Measurements from ENCODE around the gene SPANXN3.
"Not testable (repeated sequence)": the region's sequence is repeated elsewhere in the genome, so short reads cannot be mapped to it uniquely, and the experiment has no call there.

The SPANXN3 gene, protein sequence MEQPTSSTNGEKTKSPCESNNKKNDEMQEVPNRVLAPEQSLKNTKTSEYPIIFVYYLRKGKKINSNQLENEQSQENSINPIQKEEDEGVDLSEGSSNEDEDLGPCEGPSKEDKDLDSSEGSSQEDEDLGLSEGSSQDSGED

DNA sequence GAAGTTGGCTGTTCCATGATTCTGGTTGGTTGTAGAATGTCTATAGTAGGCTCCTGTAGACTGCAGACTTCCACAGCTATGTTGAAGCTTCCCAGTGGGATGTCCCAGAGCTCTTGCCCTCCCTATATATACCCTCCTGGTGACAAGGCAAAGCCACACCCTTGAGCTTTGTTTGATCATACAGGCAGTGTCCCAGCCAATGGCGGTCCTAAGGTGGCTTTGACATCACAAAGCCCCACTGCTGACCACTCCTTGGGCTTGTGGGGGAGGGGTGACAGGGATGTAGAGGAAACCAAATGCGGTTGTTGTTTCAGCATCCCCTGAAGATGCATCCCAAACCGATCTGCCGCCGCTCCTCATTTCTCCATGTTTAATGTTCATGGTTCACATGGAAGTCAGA, at the start of gene SPANXN3:
Gene SPANXN3, minus strand, starts transcription at position 101 of the 400 bp plus-strand sequence. Its CDS starts 84 bp downstream, at position 17.
- not testable (repeated sequence) for DNase-seq

DNA sequence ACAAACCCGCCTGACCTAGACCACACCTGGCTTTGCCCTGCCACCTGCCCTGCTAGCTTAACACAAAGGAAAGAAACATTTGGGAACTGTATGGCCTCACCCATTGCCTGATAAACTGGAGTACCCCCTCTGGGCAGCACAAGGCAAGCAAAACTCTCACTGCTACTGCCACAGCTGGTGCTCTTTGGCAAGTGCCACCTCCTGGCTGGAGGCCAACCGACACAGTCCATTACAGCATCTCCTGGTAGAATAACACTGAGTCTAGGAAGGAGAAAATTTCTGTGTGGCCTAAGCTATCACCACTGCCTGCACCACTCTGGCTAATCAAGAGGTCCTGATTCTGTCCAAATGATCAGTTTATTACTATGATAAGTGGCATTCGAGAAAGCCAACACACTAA, 18.9 kb upstream of the SPANXN3 start:
- no peak for DNase-seq

DNA sequence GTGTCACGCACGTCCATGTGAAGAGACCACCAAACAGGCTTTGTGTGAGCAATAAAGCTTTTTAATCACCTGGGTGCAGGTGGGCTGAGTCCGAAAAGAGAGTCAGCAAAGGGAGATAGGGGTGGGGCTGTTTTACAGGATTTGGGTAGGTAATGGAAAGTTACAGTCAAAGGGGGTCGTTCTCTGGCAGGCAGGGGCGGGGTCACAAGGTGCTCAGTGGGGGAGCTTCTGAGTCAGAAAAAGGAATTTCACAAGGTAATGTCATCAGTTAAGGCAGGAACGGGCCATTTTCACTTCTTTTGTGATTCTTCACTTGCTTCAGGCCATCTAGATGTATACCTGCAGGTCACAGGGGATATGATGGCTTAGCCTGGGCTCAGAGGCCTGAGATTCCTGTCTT, 15.1 kb downstream of the SPANXN3 start:
- DNase-seq: not testable (repeated sequence)

DNA sequence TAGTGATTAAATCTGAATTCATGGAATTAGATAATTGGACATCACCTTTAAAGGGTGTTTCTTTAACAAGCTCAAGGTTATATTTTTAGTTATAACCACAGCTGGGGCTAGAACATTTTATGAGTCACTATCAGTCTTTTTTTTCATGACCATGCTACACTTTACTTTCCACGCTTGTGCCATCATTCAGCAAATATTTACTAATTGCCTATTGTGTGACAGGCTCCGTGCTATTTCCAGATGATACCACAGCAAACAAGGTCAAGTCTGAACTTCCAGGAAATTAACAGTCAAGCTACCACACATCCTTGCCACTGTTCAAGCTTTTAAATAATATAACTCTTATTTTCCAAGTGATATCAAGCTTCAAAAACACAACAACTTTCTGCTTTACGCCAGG, 16.5 kb downstream of the SPANXN3 start:
- DNase-seq: no peak

DNA sequence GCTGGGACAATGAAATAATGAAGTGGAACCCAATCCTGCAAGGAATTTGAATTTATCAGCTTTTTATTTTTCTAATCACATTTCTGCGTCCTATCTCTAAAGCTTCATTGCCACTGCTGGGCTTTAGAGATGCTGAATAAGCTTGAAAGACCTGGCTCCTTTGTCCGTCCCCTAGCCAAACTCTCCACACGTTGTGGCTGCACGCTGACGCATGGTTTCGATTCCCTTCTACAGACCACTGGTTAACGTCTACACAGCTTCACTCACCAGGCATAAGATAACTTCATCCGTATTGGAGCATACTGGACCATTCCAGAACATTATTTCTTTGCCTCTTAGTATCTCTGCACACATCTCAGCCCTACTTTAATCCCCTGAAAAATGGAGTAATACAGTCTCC, 31.2 kb downstream of the SPANXN3 start:
- DNase-seq: no peak

DNA sequence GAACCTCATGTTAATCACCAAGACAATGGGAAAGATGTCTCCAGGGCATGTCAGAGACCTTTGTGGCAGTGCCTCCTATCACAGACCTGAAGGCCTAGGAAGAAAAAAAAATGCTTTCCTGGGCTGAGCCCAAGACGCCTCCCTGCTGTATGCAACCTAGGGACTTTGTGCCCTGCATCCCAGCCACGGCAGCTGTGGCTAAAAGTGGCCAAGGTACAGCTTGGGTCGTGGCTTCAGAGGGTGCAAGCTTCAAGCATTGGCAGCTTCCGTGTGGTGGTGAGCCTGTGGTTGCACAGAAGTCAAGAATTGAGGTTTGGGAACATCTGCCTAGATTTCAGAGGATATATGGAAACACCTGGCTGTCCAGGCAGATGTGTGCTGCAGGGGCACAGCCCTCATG, 40.5 kb downstream of the SPANXN3 start:
- DNase-seq: no peak

DNA sequence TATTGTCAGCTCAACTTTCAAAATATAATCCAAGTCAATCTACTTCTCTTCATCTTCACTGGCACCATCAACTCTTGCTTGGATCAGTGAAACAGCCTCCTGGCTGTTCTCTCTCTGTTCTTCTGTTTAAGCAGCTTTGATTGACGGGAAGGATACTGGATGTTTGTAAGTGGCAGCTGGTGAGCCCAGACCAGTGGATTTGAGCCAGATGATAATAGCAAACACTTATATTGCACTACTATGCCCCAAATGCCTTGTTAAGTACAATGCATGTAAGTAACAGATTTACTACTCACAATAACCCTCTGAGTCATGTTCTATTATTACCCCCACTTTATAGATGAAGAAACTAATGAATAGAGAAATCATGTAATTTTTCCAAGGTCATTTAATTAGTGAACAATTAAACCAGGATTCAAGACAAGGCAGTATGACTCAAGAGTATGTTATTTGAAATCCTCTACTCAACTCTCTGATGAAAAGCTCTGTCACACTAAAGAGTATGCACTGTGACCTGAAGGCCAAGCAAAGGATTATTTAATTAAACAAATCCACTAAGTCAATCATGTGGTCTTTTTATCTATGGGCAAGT, 44.8 kb downstream of the SPANXN3 start:
- DNase-seq: no peak

DNA sequence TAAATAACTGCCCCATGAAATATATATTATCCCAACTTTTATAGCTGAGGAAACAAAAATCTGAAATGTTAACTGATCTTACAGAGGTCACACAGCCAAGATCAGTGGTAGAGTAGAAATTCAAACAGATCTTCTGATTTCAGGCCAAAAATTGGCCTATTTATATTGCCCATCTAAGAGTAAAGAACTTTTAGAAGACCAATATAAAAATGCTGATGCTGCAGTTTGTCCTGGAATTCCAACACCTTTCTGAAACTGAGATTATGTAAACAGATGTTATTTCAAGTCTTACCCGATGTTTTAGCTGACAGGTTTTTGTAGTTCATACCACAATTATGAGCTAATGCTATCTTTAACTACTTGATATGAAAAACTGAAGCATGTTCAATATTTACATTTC, 51.1 kb downstream of the SPANXN3 start:
- no peak for DNase-seq

DNA sequence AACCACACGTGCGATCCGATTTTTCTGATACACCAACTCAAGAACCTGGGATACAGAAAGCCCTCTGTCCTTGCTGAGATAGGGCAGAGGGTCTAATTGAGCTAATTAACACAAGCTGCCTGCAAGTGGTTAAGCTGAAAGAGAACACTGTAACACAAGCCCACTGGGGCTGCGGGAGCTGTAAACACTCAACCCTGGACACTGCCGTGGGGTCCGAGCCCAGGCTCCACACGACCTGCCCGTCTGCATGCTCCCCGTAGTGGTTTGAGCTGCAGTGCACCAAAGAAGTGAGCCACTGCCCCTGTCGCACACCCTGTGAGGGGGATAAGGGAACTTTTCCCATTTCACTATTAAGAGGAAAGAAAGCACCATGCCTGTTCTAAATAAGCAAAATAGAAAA, 54.6 kb downstream of the SPANXN3 start:
- no peak for DNase-seq

DNA sequence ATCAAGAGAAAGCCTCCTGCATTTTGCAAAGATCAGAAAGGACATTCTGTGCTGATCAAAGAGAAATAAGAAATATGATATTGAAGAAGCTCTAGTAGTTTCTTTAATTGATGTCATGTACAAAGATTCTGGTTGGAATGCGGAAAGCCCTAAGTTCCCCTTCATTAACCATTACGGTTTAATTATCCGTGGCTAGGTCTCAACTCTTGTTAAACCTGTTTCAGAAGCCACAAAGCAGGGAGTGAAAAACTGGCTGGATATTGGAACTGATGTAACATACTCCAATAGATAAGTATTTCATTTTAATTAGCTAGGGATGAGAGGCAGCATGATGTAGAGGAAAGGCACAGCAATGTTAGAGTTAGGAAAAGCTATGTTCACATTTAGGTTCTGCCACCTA, 55.7 kb downstream of the SPANXN3 start:
- no peak for DNase-seq
